ENCODE data around the gene SCYGR4. TPM values are rescaled to one million over a fixed set of nuclear protein-coding genes. Genes with fewer than 3 reads are reported as not detected.

SCYGR4 gene
- total RNA-seq, result not detected
- not detected for total RNA-seq (2013)
- total RNA-seq, result 0 reads per million in 29 experiments

GRCh38 chr2:227617316-227618230 lies at the start of gene SCYGR4:
TSS of gene SCYGR4 (plus strand) at chr2:227617498. CDS start at chr2:227617498, 0 bp downstream.
- H3K27ac ChIP-seq (ENCODE audit: low read length), result no peak within 1 kb of the TSS
- no peaks in the 10 kb centered on the region for H3K4me1 Mint-ChIP-seq
- ATAC-seq (replicated peaks in 1 of 4) (no peak), DNase-seq (no peak)
- no peaks in the 10 kb centered on the region for H3K9me3 ChIP-seq
- peaks cover 16 to 19% of the 10 kb centered on the region in 2 donors for H3K27me3 Mint-ChIP-seq
- H3K27ac Mint-ChIP-seq, result no peak within 1 kb of the TSS
- no peaks in the 10 kb centered on the region for H3K4me1 ChIP-seq (ENCODE audit: control insufficient read depth in 1 of 2, extremely low read depth in 1 of 2, insufficient read depth in 2 of 2, low read length in 2 of 2)
- no peaks in the 10 kb centered on the region for H3K36me3 ChIP-seq (ENCODE audit: control insufficient read depth in 2 of 2, extremely low read depth in 1 of 2, insufficient read depth in 1 of 2, low read length in 1 of 2)
- H3K4me3 ChIP-seq (ENCODE audit: control insufficient read depth in 1 of 2, extremely low read depth in 1 of 2, low read length in 1 of 2), result no peak within 1 kb of the TSS
- H3K9me3 Mint-ChIP-seq, result no peaks in the 10 kb centered on the region
- peaks cover 0 to 19% of the 10 kb centered on the region in 2 experiments for H3K27me3 ChIP-seq (replicated peaks in 1 of 2; ENCODE audit: control insufficient read depth in 2 of 2, extremely low read depth in 1 of 2, insufficient read depth in 2 of 2, low read length in 1 of 2)
- CTCF ChIA-PET, result interaction anchor here in 1 of 2 donors (0.6 to 0.7 kb wide), 2 partner anchors 41 to 1656 kb away, joined by 3 read pairs; no protein-coding TSS in a partner anchor
- POLR2A ChIA-PET, result no interaction called here
- H3K4me3 Mint-ChIP-seq, result no peak within 1 kb of the TSS
- 87% methylated on average over 10 of the region's 20 CpGs for WGBS (ENCODE audit: insufficient coverage)
- no peaks in the 10 kb centered on the region for H3K36me3 Mint-ChIP-seq

GRCh38 chr2:227568852-227569169 lies 48.5 kb upstream of the SCYGR4 start:
- no CpG with 5 or more reads among the region's 2 CpGs for WGBS (ENCODE audit: insufficient coverage)
- H3K9me3 ChIP-seq, result no peaks in the 10 kb centered on the region
- H3K27me3 ChIP-seq (replicated peaks in 1 of 2; ENCODE audit: control insufficient read depth in 2 of 2, extremely low read depth in 1 of 2, insufficient read depth in 2 of 2, low read length in 1 of 2), result peaks cover 0 to under 1% of the 10 kb centered on the region in 2 experiments
- H3K4me1 ChIP-seq (ENCODE audit: control insufficient read depth in 1 of 2, extremely low read depth in 1 of 2, insufficient read depth in 2 of 2, low read length in 2 of 2), result no peaks in the 10 kb centered on the region
- H3K36me3 ChIP-seq (ENCODE audit: control insufficient read depth in 2 of 2, extremely low read depth in 1 of 2, insufficient read depth in 1 of 2, low read length in 1 of 2), result no peaks in the 10 kb centered on the region
- no peak overlapping the region for H3K4me3 ChIP-seq (ENCODE audit: control insufficient read depth in 1 of 2, extremely low read depth in 1 of 2, low read length in 1 of 2)
- DNase-seq (no peak), ATAC-seq (replicated peaks in 1 of 4) (no peak)
- Mint-ChIP-seq H3K4me3 (no peak overlapping the region), H3K9me3 (no peaks in the 10 kb centered on the region), H3K4me1 (no peaks in the 10 kb centered on the region), H3K27me3 (no peaks in the 10 kb centered on the region), H3K27ac (no peak overlapping the region), H3K36me3 (peaks cover 4% of the 10 kb centered on the region)
- no peak overlapping the region for H3K27ac ChIP-seq (ENCODE audit: low read length)
- CTCF ChIA-PET, result no interaction called here
- POLR2A ChIA-PET, result no interaction called here

GRCh38 chr2:227570615-227571014 lies 46.7 kb upstream of the SCYGR4 start:
- no peaks in the 10 kb centered on the region for H3K4me1 Mint-ChIP-seq
- H3K4me1 ChIP-seq (ENCODE audit: control insufficient read depth in 1 of 2, extremely low read depth in 1 of 2, insufficient read depth in 2 of 2, low read length in 2 of 2), result no peaks in the 10 kb centered on the region
- H3K36me3 ChIP-seq (ENCODE audit: control insufficient read depth in 2 of 2, extremely low read depth in 1 of 2, insufficient read depth in 1 of 2, low read length in 1 of 2), result no peaks in the 10 kb centered on the region
- no peak overlapping the region for H3K4me3 Mint-ChIP-seq
- CTCF ChIA-PET, result no interaction called here
- H3K36me3 Mint-ChIP-seq, result peaks cover 4% of the 10 kb centered on the region
- no peak for DNase-seq
- H3K4me3 ChIP-seq (ENCODE audit: control insufficient read depth in 1 of 2, extremely low read depth in 1 of 2, low read length in 1 of 2), result no peak overlapping the region
- 50% methylated on average over 1 of the region's 1 CpG for WGBS (ENCODE audit: insufficient coverage)
- no peak overlapping the region for H3K27ac ChIP-seq (ENCODE audit: low read length)
- ATAC-seq (replicated peaks in 1 of 4), result no peak
- H3K9me3 Mint-ChIP-seq, result no peaks in the 10 kb centered on the region
- H3K9me3 ChIP-seq, result no peaks in the 10 kb centered on the region
- H3K27ac Mint-ChIP-seq, result no peak overlapping the region
- H3K27me3 Mint-ChIP-seq, result no peaks in the 10 kb centered on the region
- H3K27me3 ChIP-seq (replicated peaks in 1 of 2; ENCODE audit: control insufficient read depth in 2 of 2, extremely low read depth in 1 of 2, insufficient read depth in 2 of 2, low read length in 1 of 2), result peaks cover 0 to 2% of the 10 kb centered on the region in 2 experiments
- POLR2A ChIA-PET, result interaction anchor here in 1 of 2 donors (0.6 kb wide), 1 partner anchor 109 kb away, joined by 3 read pairs; no protein-coding TSS in a partner anchor

GRCh38 chr2:227576110-227576509 lies 41.2 kb upstream of the SCYGR4 start:
- no peaks in the 10 kb centered on the region for H3K4me1 Mint-ChIP-seq
- H3K27me3 Mint-ChIP-seq, result peaks cover 12 to 15% of the 10 kb centered on the region in 2 donors
- H3K36me3 Mint-ChIP-seq, result no peaks in the 10 kb centered on the region
- H3K4me3 Mint-ChIP-seq, result no peak overlapping the region
- no peak for ATAC-seq (replicated peaks in 1 of 4)
- Histone ChIP-seq H3K4me3 (ENCODE audit: control insufficient read depth in 1 of 2, extremely low read depth in 1 of 2, low read length in 1 of 2) (no peak overlapping the region), H3K36me3 (ENCODE audit: control insufficient read depth in 2 of 2, extremely low read depth in 1 of 2, insufficient read depth in 1 of 2, low read length in 1 of 2) (no peaks in the 10 kb centered on the region), H3K9me3 (no peaks in the 10 kb centered on the region), H3K4me1 (ENCODE audit: control insufficient read depth in 1 of 2, extremely low read depth in 1 of 2, insufficient read depth in 2 of 2, low read length in 2 of 2) (no peaks in the 10 kb centered on the region), H3K27ac (ENCODE audit: low read length) (no peak overlapping the region), H3K27me3 (replicated peaks in 1 of 2; ENCODE audit: control insufficient read depth in 2 of 2, extremely low read depth in 1 of 2, insufficient read depth in 2 of 2, low read length in 1 of 2) (peaks cover 0 to 2% of the 10 kb centered on the region in 2 experiments)
- DNase-seq, result no peak
- CTCF ChIA-PET, result no interaction called here
- POLR2A ChIA-PET, result interaction anchor here in 1 of 2 donors (0.7 kb wide), 1 partner anchor 10 kb away, joined by 12 read pairs; no protein-coding TSS in a partner anchor
- no peak overlapping the region for H3K27ac Mint-ChIP-seq
- H3K9me3 Mint-ChIP-seq, result no peaks in the 10 kb centered on the region

- Histone ChIP-seq H3K27ac (ENCODE audit: low read length) (no peak overlapping the region), H3K4me1 (ENCODE audit: control insufficient read depth in 1 of 2, extremely low read depth in 1 of 2, insufficient read depth in 2 of 2, low read length in 2 of 2) (no peaks in the 10 kb centered on the region), H3K4me3 (ENCODE audit: control insufficient read depth in 1 of 2, extremely low read depth in 1 of 2, low read length in 1 of 2) (no peak overlapping the region), H3K36me3 (ENCODE audit: control insufficient read depth in 2 of 2, extremely low read depth in 1 of 2, insufficient read depth in 1 of 2, low read length in 1 of 2) (no peaks in the 10 kb centered on the region), H3K9me3 (no peaks in the 10 kb centered on the region), H3K27me3 (replicated peaks in 1 of 2; ENCODE audit: control insufficient read depth in 2 of 2, extremely low read depth in 1 of 2, insufficient read depth in 2 of 2, low read length in 1 of 2) (peaks cover 0 to 2% of the 10 kb centered on the region in 2 experiments)
- no peak for ATAC-seq (replicated peaks in 1 of 4)
- no peak for DNase-seq
- Mint-ChIP-seq H3K36me3 (peaks cover under 1% of the 10 kb centered on the region), H3K4me1 (no peaks in the 10 kb centered on the region), H3K27me3 (peaks cover 12 to 19% of the 10 kb centered on the region in 2 donors), H3K4me3 (no peak overlapping the region), H3K27ac (no peak overlapping the region), H3K9me3 (no peaks in the 10 kb centered on the region)
- POLR2A ChIA-PET, result no interaction called here
- WGBS (ENCODE audit: insufficient coverage), result no CpG with 5 or more reads among the region's 2 CpGs
- CTCF ChIA-PET, result no interaction called here
Measured at GRCh38 chr2:227576812-227577211, 40.5 kb upstream of the SCYGR4 start.

- no peak overlapping the region for H3K27ac ChIP-seq (ENCODE audit: low read length)
- Mint-ChIP-seq H3K4me3 (no peak overlapping the region), H3K27me3 (peaks cover 19 to 24% of the 10 kb centered on the region in 2 donors), H3K27ac (no peak overlapping the region), H3K36me3 (peaks cover 8% of the 10 kb centered on the region), H3K9me3 (peaks cover 6 to 7% (median 7%) of the 10 kb centered on the region in 3 donors), H3K4me1 (no peaks in the 10 kb centered on the region)
- no peaks in the 10 kb centered on the region for H3K9me3 ChIP-seq
- H3K4me1 ChIP-seq (ENCODE audit: control insufficient read depth in 1 of 2, extremely low read depth in 1 of 2, insufficient read depth in 2 of 2, low read length in 2 of 2), result no peaks in the 10 kb centered on the region
- ATAC-seq (replicated peaks in 1 of 4) (no peak), DNase-seq (no peak)
- WGBS (ENCODE audit: insufficient coverage), result no CpG with 5 or more reads among the region's 2 CpGs
- no peaks in the 10 kb centered on the region for H3K36me3 ChIP-seq (ENCODE audit: control insufficient read depth in 2 of 2, extremely low read depth in 1 of 2, insufficient read depth in 1 of 2, low read length in 1 of 2)
- peaks cover 0 to 2% of the 10 kb centered on the region in 2 experiments for H3K27me3 ChIP-seq (replicated peaks in 1 of 2; ENCODE audit: control insufficient read depth in 2 of 2, extremely low read depth in 1 of 2, insufficient read depth in 2 of 2, low read length in 1 of 2)
- no peak overlapping the region for H3K4me3 ChIP-seq (ENCODE audit: control insufficient read depth in 1 of 2, extremely low read depth in 1 of 2, low read length in 1 of 2)
- POLR2A ChIA-PET, result no interaction called here
- CTCF ChIA-PET, result no interaction called here
Measured at GRCh38 chr2:227577555-227577954, 39.7 kb upstream of the SCYGR4 start.

All from T-cell (primary cell).